Stimulated activated CD8-positive, alpha-beta memory T cell treated with anti-CD3 and anti-CD28 coated beads, Interleukin-7, amount 100 ng/mL, for 24 hours (primary cell): ENCODE data around the gene TFF3.
"Not testable (repeated sequence)": the region's sequence is repeated elsewhere in the genome, so short reads cannot be mapped to it uniquely, and the experiment has no call there.

ENCODE experiments used
- DNase-seq: peaks from one replicate; pipeline ENCODE4 v3.0.0-alpha.2; 2020; ENCODE audit warnings: low read depth

The TFF3 gene

DNA sequence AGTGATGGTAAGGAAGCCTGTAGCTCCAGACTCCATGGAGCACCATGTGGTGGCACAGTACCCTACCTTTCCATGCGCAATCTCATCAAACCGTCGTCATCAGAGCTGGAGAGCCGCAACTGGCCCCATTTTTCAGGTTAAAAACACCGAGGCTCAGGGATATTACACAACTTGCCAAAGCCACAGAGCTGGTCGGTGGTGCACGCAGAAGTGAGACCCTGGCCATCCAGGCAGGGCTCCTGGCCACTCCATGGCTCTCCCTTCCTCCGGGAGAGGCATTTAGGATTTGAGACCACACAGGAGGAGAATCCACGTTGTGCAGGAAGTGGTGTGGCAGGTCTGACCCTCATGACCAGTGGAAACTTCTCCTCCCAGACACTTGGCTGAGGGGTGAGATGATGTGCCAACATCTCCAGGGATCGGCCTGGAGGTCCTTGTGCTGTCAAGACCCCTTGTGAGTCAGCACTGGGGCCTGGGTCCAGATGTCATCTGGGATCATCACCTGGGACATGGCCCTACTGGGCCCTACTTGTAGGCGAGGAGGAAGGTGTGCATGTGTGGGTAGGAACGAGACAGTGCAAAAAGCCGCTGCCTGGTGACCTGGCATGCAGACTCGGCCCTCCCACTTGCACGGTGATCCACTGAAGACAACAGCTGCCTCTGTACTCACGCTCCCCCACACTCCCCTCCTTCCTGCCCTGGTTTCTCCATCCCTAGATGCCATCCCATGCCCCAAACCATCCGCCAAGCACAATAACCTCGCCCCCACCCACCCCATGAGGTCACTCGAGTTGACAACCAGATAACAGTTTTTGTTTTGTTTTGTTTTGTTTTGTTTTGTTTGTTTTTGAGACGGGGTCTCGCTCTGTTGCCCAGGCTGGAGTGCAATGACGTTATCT lies 10.4 kb downstream of the TFF3 start:
- no peak for DNase-seq

GRCh38 chr21:42303443-42303842 lies 11.8 kb downstream of the TFF3 start:
- no peak for DNase-seq

GRCh38 chr21:42302794-42303193 lies 12.4 kb downstream of the TFF3 start:
- no peak for DNase-seq

GRCh38 chr21:42302076-42302650 lies 13.0 kb downstream of the TFF3 start:
- no peak for DNase-seq

DNA sequence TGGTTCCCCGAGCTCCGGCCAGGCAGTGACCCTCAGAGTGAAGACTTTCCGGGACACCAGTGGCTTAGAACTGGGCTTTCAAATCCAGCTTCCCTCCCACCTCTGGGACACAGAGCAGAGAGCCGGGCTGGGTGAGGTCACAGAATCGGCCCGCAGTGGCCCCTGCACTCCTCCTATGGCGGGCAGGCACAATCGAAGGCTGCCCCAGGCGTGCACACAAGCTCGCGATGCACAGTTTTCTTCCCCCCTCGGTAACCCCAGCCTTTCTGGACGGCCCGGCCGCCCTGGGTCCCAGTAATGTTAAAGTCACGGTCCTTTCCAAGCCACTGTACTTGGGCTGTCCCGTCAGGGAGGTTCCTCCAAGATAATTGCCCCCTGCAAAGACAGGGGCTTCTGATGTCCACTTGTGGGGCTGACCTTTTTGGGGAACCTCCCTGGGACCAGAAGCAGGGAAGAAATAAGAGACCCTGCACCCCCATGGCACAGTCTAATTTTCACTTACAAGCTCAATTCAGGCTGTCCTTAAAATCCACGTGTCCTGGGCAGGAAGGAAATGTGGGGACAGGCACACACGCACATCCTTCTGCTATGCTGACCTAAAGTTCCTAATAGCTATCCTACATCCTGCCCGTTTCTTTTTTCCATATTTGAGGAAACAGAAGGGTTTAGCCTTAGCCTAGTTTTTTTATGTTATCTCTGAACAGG lies 13.7 kb downstream of the TFF3 start:
- no peak for DNase-seq

DNA sequence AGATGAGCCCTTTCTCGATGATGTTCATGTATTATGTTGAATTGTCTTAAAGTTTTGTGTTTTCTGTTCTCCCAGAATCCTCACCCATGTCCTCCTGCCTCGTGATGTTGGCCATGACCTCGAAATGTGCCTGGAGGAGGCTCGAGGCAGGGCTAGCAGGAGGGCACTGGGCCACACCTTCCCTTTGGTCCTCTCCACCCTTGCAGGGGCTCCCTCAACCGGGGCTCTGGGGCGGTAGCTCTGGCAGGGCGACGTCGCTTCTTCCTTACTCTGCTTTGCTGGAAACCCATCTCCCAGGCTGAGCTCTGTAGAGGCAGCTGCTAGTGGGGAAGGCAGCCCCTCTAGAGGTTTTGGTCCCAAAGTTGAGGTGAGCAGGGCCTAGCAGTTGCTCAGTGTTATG lies 14.3 kb downstream of the TFF3 start:
- DNase-seq, result no peak

DNA sequence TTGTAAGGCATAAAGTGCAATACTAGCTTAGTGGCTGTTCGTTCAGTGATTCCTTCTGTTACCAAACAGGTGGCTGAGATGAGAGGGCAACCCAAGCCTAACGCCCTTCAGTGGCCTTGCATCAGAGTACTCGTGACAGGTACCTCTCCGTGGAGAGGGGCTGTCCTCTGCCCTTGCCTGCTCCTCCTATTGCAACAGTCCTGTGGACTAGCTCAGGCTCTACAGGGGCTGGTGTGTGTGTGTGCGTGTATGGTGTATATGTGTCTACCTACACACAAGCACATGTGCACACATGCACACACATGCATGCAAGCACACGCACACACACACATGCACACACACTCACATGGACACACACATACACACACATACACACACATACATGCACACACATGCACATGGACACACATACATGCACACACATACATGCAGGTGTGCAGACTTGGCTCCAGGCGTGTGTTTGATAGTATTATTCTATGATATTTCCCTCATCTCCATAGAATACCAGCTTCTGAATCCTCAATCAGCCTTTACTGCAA lies 15.1 kb downstream of the TFF3 start:
- DNase-seq, result no peak

DNA sequence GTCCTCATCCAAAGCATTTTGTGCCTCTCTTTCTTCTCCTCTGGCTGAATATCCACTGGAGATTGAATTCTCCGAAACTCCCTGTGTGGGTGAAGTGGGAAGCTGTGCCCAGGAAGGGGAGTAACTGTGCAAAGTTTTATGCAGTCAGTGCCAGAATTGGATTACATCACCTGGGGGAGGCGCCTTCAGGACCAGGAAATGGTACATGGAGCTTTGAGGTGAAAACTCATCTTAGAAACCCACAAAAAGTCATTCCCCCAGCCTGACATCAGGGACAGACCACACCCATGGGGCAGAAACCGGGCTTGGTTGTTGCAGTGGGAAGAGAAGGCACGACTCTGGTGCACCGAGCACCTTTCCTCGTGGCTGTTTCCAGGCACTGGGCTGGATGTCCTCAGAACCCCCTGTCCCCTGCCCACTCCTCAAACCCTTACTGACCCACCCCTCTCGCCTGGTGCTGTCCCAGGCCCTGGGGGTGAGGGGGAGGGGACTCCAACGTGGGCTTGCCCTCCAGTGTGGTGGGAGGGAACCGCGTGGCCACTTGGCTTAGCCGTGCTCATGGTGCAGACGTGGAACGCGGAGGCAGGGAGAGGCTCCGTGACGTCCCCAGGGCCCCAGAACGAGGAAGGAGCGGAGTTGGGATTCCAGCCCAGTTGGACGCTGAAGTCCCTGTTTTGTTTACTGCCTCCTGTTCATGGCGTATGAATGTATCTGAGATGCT lies 15.7 kb downstream of the TFF3 start:
- no peak for DNase-seq

GRCh38 chr21:42298657-42299056 lies 16.6 kb downstream of the TFF3 start:
- no peak for DNase-seq

GRCh38 chr21:42298237-42298636 lies 17.0 kb downstream of the TFF3 start:
- DNase-seq, result no peak

DNA sequence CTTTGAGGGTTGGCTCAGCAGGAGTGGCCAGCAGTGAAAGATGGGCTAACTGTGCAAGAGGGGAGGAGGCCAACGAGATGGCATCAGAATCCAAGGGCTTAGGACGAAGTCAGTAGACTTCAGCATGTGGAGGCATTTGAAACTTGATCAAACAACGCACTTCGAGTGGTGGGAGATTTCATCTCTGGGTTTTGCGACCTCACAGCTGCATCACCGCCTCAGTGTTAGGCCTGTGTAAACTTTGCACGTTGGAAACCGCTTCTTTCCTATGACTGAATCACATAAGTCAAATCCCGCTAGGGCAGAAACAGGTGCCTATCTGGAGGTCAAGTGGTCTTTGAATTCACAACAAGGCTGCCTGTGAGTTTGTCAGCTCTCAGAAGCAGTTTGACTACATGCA lies 17.8 kb downstream of the TFF3 start:
- no peak for DNase-seq

DNA sequence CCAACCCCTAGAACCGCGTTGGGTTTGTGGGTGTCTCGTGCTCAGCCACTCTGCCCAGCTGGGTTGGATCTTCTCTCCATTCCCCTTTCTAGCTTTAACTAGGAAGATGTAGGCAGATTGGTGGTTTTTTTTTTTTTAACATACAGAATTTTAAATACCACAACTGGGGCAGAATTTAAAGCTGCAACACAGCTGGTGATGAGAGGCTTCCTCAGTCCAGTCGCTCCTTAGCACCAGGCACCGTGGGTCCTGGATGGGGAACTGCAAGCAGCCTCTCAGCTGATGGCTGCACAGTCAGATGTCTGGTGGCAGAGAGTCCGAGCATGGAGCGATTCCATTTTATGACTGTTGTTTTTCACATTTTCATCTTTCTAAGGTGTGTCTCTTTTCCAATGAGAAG lies 18.7 kb downstream of the TFF3 start:
- no peak for DNase-seq

DNA sequence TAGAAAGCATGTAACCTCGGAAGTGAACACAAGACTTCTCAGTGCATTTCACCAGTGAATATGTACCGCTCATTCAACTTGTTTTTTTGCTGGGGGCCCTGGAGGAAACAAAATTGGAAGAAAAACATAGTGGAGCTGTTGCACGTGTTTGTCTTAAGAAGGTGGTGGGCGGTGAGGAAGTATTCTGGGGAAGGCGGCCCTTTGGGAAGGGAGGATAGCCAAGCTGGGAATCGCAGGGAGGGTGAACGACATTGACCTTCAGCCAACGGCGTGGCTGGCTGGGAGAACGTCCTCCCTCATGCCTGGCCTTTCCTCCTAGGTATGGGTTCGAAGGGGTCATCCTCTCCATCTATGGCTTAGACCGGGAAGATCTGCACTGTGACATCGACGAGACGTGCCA lies 19.4 kb downstream of the TFF3 start:
- DNase-seq, result no peak

DNA sequence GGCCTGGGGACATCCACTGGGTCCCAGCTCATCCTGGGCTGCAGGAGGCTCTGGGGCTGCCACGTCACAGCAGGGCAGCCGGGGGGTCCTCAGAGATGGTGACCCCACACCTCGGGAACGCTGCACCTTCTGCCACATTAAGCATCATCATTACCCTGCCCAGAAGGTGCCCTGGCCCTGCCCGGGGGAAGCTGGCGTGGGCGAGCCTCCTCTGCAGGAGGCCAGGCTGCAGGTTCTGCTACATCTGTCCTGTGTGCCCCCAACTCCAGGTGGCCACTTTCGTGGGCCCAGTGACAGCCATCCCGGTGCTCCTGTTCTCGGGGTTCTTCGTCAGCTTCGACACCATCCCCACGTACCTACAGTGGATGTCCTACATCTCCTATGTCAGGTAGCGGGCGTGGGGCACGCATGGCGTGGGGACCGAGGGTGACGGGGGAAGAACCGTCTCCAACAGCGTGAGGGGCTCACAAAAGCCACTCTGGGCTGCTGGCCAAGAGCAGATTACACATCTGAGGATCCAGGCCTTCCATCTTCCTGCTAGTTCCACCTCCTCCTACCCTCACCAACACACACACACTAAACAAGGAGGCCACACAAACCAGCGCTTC lies 20.8 kb downstream of the TFF3 start:
- no peak for DNase-seq

DNA sequence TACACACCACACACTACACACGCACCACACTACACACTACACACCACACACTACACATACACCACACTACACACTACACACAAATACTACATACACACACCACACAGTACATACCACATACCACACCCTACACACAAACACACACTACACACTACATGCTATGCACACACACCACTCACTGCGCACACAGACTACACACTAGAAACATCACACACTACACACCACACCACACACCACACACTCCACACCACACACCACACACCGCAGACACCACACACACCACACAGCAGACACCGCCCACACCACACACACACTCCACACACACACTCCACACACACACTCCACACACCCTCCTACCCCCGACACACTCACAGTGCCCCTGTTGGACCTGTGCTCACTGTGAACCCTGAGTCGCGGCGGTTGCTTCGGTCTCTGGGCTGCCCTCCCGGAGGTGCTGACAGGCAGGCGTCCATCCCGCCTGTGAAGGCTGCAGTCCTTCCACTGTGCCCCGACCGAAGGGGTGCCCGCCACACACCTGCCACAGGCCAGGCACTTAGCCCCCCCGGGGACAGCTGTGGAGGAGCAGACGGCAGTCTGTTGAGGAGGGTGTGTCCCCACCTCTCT lies 21.4 kb downstream of the TFF3 start:
- no peak for DNase-seq

DNA sequence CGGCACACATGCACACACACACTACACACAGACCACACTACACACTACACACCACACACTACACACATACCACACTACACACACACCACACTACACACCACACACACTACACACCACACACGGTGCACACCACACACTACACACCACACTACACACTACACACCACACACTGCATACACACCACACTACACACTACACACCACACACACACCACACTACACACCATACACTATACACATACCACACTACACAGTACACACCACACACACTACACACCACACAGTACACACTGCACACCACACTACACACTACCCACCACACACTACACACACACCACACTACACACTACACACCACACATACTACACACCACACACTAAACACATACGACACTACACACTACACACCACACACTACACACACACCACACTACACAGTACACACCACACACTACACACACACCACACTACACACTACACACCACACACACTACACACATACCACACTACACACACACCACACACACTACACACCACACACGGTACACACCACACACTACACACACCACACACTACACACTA lies 22.6 kb downstream of the TFF3 start:
- not testable (repeated sequence) for DNase-seq

DNA sequence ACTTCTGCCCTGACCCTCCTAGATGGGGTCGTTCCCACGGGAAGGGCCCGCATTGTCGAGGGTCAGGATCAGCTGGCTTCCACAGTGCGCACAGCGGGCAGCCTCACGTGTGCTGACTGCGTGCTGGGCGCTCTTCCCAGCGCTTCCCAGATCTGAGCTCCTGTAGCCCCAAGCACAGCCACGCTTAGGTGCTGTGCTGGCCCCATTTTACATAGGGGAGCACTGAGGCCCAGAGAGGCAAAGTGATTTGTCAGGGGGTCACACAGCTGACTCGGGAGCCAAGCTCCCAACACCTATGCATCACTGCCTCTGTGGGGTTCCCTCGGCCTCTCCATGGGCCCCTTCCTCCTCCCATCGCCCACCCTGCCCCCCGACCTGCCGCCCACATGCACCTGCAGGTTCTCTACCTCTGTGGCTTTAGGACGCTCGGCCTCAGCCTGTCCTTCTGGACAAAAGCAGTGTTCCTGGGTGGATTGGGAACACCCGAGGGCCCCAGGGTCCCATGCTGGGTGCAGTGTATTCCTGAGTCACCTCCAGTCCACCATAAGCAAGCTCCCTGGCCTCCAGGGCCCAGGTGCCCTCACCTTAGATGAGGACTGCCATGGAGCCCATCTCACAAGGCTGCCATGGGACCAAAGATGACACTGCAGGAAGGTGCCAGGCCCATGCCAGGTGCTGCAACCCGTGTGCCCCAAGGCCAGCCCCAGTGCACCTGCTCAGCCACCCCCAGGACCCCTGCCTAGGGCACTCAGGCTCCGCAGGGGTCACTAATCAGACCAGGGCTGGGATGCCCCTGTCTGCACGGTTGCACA lies 23.3 kb downstream of the TFF3 start:
- no peak for DNase-seq

GRCh38 chr21:42291003-42291750 lies 24.0 kb downstream of the TFF3 start:
- DNase-seq, result no peak

GRCh38 chr21:42290505-42290904 lies 24.7 kb downstream of the TFF3 start:
- no peak for DNase-seq
